WTC11 (cell line): ENCODE measurements around the gene STIMATE. TPM values are rescaled to one million over a fixed set of nuclear protein-coding genes. Genes with fewer than 3 reads are reported as not detected.

ENCODE experiments used
- ATAC-seq: fragments of 200-7000 bp; cut with Tn5 transposase; 2 replicates; pipeline ENCODE4 v1.10.0; 2021; ENCODE audit warnings: mild to moderate bottlenecking, moderate library complexity
- CTCF ChIA-PET: fragments of 300-600 bp; sonication (Branson Sonifier 250); formaldehyde crosslinking; loops from one replicate; lab custom pipeline; 2021; ENCODE audit warnings: antibody characterized with exemption; lab: Charles Lee
- POLR2A ChIA-PET: fragments of 350-600 bp; sonication (Branson Sonifier 250); formaldehyde crosslinking; loops from one replicate; lab custom pipeline; 2021; ENCODE audit warnings: antibody characterized with exemption; lab: Charles Lee
- DNase-seq: peaks from one replicate; pipeline ENCODE4 v3.0.0; 2021; ENCODE audit warnings: low spot score
- H3K27ac Mint-ChIP-seq: 2 replicates; pipeline ENCODE4 v1.8.0; 2021; ENCODE audit warnings: mixed read lengths
- H3K27me3 Mint-ChIP-seq: 2 replicates; pipeline ENCODE4 v1.8.0; 2021; ENCODE audit warnings: low read depth, mild to moderate bottlenecking, moderate library complexity, mixed read lengths
- H3K36me3 Mint-ChIP-seq: 2 replicates; pipeline ENCODE4 v1.8.0; 2021; ENCODE audit warnings: mixed read lengths
- H3K4me1 Mint-ChIP-seq: 2 replicates; pipeline ENCODE4 v1.8.0; 2022; ENCODE audit warnings: mixed read lengths
- H3K4me3 Mint-ChIP-seq: 2 replicates; pipeline ENCODE4 v1.8.0; 2021; ENCODE audit warnings: mild to moderate bottlenecking, moderate library complexity, mixed read lengths
- H3K9me3 Mint-ChIP-seq: 2 replicates; pipeline ENCODE4 v1.8.0; 2021; ENCODE audit warnings: mixed read lengths
- ATF1 ChIP-seq: sonication (generic); formaldehyde crosslinking; IDR thresholded peaks from 2 replicates; pipeline ENCODE4 v1.8.1; 2023; ENCODE audit warnings: mild to moderate bottlenecking, moderate library complexity, missing genetic modification reagents
- CREM ChIP-seq: sonication (generic); formaldehyde crosslinking; IDR thresholded peaks from 2 replicates; pipeline ENCODE4 v1.8.1; 2022; ENCODE audit warnings: mild to moderate bottlenecking, missing genetic modification reagents, moderate library complexity
- EMX1 ChIP-seq: fragments of 250-450 bp; sonication (Bioruptor Pico); IDR thresholded peaks from 2 replicates; pipeline ENCODE4 v1.8.0; 2021; ENCODE audit warnings: mild to moderate bottlenecking
- ERG ChIP-seq: fragments of 250-450 bp; sonication (Bioruptor Pico); IDR thresholded peaks from 2 replicates; pipeline ENCODE4 v1.8.0; 2021; ENCODE audit warnings: mild to moderate bottlenecking
- ESRRA ChIP-seq: sonication (generic); formaldehyde crosslinking; IDR thresholded peaks from 2 replicates; pipeline ENCODE4 v1.8.1; 2022; ENCODE audit warnings: mild to moderate bottlenecking, missing genetic modification reagents, borderline replicate concordance
- FOXK1 ChIP-seq: sonication (generic); formaldehyde crosslinking; IDR thresholded peaks from 2 replicates; pipeline ENCODE4 v1.8.0; 2022; ENCODE audit warnings: mild to moderate bottlenecking, moderate library complexity, missing genetic modification reagents
- GRHL2 ChIP-seq: fragments of 250-450 bp; sonication (Bioruptor Pico); IDR thresholded peaks from 2 replicates; pipeline ENCODE4 v1.8.0; 2022; ENCODE audit warnings: mild to moderate bottlenecking, moderate library complexity; ENCODE audit not compliant: insufficient replicate concordance, severe bottlenecking
- IRF1 ChIP-seq: sonication (generic); formaldehyde crosslinking; IDR thresholded peaks from 2 replicates; pipeline ENCODE4 v1.8.0; 2023; ENCODE audit warnings: missing genetic modification reagents
- NFATC4 ChIP-seq: fragments of 250-450 bp; sonication (Bioruptor Pico); IDR thresholded peaks from 2 replicates; pipeline ENCODE4 v1.9.0; 2021; ENCODE audit warnings: mild to moderate bottlenecking
- NFE2L1 ChIP-seq: sonication (generic); formaldehyde crosslinking; IDR thresholded peaks from 2 replicates; pipeline ENCODE4 v1.8.1; 2023; ENCODE audit warnings: missing genetic modification reagents
- PRRX2 ChIP-seq: fragments of 250-450 bp; sonication (Bioruptor Pico); IDR thresholded peaks from 2 replicates; pipeline ENCODE4 v1.8.0; 2021; ENCODE audit warnings: mild to moderate bottlenecking
- STAT6 ChIP-seq: sonication (generic); formaldehyde crosslinking; conservative IDR thresholded peaks from 2 replicates; pipeline ENCODE4 v1.8.1; 2023; ENCODE audit warnings: mild to moderate bottlenecking, low read depth, missing genetic modification reagents, moderate library complexity
- ZBTB43 ChIP-seq: sonication (generic); formaldehyde crosslinking; IDR thresholded peaks from 2 replicates; pipeline ENCODE4 v1.8.1; 2023; ENCODE audit warnings: mild to moderate bottlenecking, missing genetic modification reagents
- ZNF121 ChIP-seq: sonication (generic); formaldehyde crosslinking; IDR thresholded peaks from 2 replicates; pipeline ENCODE4 v1.8.0; 2023; ENCODE audit warnings: missing genetic modification reagents
- ZNF219 ChIP-seq: sonication (generic); formaldehyde crosslinking; IDR thresholded peaks from 2 replicates; pipeline ENCODE4 v1.8.0; 2023; ENCODE audit warnings: missing genetic modification reagents, mild to moderate bottlenecking, borderline replicate concordance
- ZNF396 ChIP-seq: fragments of 250-450 bp; sonication (Bioruptor Pico); IDR thresholded peaks from 2 replicates; pipeline ENCODE4 v1.8.0; 2021; ENCODE audit warnings: mild to moderate bottlenecking, moderate library complexity, borderline replicate concordance
- ZNF423 ChIP-seq: fragments of 250-450 bp; sonication (Bioruptor Pico); IDR thresholded peaks from 2 replicates; pipeline ENCODE4 v2.1.2; 2022; ENCODE audit warnings: mild to moderate bottlenecking, moderate library complexity
- total RNA-seq: library from RNA; stranded (reverse); gene quantifications from 3 replicates; pipeline ENCODE4 v1.2.3, GENCODE V29; 2021
- TF ChIP-seq, protein P1 (sequence below): fragments of 250-450 bp; sonication (Bioruptor Pico); IDR thresholded peaks from 2 replicates; pipeline ENCODE4 v1.9.0; 2021; ENCODE audit warnings: mild to moderate bottlenecking
- TF ChIP-seq, protein P2 (sequence below): fragments of 200-600 bp; IDR thresholded peaks from 2 replicates; pipeline ENCODE4 v1.8.0; 2022; ENCODE audit warnings: antibody characterized with exemption
- TF ChIP-seq, protein P3 (sequence below): sonication (generic); formaldehyde crosslinking; IDR thresholded peaks from 2 replicates; pipeline ENCODE4 v1.8.1; 2023; ENCODE audit warnings: mild to moderate bottlenecking, missing genetic modification reagents, moderate library complexity

Gene STIMATE
- total RNA-seq, 1 experiment from 2014 or later = 35.5 TPM

GRCh38 chr3:52822363-52822762 lies 75.0 kb downstream of the STIMATE start:
- Mint-ChIP-seq H3K27ac (no peak overlapping the region), H3K4me1 (peaks cover 12% of the 10 kb centered on the region), H3K27me3 (no peaks in the 10 kb centered on the region), H3K9me3 (no peaks in the 10 kb centered on the region), H3K4me3 (no peak overlapping the region), H3K36me3 (no peaks in the 10 kb centered on the region)
- ChIA-PET POLR2A (no interaction called here), CTCF (interaction anchor here (6.4 kb wide), 1 partner anchor 29 kb away, joined by 96 read pairs; the partner anchor contains the start of gene ITIH3)
- TF ChIP-seq ESRRA (CRISPR knock-in tag) = no peak
- TF ChIP-seq, protein P1, sequence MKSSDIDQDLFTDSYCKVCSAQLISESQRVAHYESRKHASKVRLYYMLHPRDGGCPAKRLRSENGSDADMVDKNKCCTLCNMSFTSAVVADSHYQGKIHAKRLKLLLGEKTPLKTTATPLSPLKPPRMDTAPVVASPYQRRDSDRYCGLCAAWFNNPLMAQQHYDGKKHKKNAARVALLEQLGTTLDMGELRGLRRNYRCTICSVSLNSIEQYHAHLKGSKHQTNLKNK = no peak
- TF ChIP-seq ZNF219 = no peak
- no peak for TF ChIP-seq ZBTB43 (CRISPR knock-in tag)
- no peak for TF ChIP-seq CREM
- TF ChIP-seq IRF1 (CRISPR knock-in tag) = no peak
- TF ChIP-seq ATF1 = no peak
- TF ChIP-seq STAT6 (CRISPR knock-in tag) = no peak
- DNase-seq (no peak), ATAC-seq (no peak)

- H3K36me3 Mint-ChIP-seq = no peaks in the 10 kb centered on the region
- no peaks in the 10 kb centered on the region for H3K9me3 Mint-ChIP-seq
- peaks cover 12% of the 10 kb centered on the region for H3K4me1 Mint-ChIP-seq
- CTCF ChIA-PET = interaction anchor here (0.5 to 6.4 kb wide), 57 partner anchors 10 to 879 kb away, joined by 3 to 96 read pairs (median 5); partner anchors contain the start of genes GLT8D1, ITIH3, ITIH4 and MUSTN1
- DNase-seq = peak; percentile 76
- H3K4me3 Mint-ChIP-seq = no peak overlapping the region
- ATAC-seq = peak; percentile 93
- TF ChIP-seq FOXK1 (no peak), ZNF121 (peak; percentile 40; the same call in 1 of the 2 replicates)
- TF ChIP-seq, protein P2, sequence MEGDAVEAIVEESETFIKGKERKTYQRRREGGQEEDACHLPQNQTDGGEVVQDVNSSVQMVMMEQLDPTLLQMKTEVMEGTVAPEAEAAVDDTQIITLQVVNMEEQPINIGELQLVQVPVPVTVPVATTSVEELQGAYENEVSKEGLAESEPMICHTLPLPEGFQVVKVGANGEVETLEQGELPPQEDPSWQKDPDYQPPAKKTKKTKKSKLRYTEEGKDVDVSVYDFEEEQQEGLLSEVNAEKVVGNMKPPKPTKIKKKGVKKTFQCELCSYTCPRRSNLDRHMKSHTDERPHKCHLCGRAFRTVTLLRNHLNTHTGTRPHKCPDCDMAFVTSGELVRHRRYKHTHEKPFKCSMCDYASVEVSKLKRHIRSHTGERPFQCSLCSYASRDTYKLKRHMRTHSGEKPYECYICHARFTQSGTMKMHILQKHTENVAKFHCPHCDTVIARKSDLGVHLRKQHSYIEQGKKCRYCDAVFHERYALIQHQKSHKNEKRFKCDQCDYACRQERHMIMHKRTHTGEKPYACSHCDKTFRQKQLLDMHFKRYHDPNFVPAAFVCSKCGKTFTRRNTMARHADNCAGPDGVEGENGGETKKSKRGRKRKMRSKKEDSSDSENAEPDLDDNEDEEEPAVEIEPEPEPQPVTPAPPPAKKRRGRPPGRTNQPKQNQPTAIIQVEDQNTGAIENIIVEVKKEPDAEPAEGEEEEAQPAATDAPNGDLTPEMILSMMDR = peak; percentile 91
- TF ChIP-seq, all 79 proteins: peak for 2
- Mint-ChIP-seq H3K27me3 (no peaks in the 10 kb centered on the region), H3K27ac (no peak overlapping the region)
- POLR2A ChIA-PET = no interaction called here
These were observed 76.6 kb downstream of the STIMATE start for GRCh38 chr3:52820736-52821135.

GRCh38 chr3:52819936-52820335 lies 77.4 kb downstream of the STIMATE start:
- no peaks in the 10 kb centered on the region for H3K27me3 Mint-ChIP-seq
- no peaks in the 10 kb centered on the region for H3K36me3 Mint-ChIP-seq
- peaks cover 12% of the 10 kb centered on the region for H3K4me1 Mint-ChIP-seq
- DNase-seq (no peak), ATAC-seq (no peak)
- no peak overlapping the region for H3K4me3 Mint-ChIP-seq
- CTCF ChIA-PET = interaction anchor here (0.7 to 6.4 kb wide), 21 partner anchors 10 to 250 kb away, joined by 3 to 96 read pairs (median 8); partner anchors contain the start of genes GLT8D1, ITIH3, NEK4 and SPCS1
- H3K9me3 Mint-ChIP-seq = no peaks in the 10 kb centered on the region
- TF ChIP-seq PRRX2 = no peak
- no peak for TF ChIP-seq EMX1 (CRISPR knock-in tag)
- TF ChIP-seq NFATC4 (CRISPR knock-in tag) = no peak
- TF ChIP-seq, protein P1 = no peak
- TF ChIP-seq, protein P3, sequence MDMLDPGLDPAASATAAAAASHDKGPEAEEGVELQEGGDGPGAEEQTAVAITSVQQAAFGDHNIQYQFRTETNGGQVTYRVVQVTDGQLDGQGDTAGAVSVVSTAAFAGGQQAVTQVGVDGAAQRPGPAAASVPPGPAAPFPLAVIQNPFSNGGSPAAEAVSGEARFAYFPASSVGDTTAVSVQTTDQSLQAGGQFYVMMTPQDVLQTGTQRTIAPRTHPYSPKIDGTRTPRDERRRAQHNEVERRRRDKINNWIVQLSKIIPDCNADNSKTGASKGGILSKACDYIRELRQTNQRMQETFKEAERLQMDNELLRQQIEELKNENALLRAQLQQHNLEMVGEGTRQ (CRISPR knock-in tag) = no peak
- no peak for TF ChIP-seq GRHL2
- TF ChIP-seq NFE2L1 (CRISPR knock-in tag) = no peak
- no peak for TF ChIP-seq ZNF423
- TF ChIP-seq ZNF396 (CRISPR knock-in tag) = no peak
- no peak for TF ChIP-seq ERG (CRISPR knock-in tag)
- no peak overlapping the region for H3K27ac Mint-ChIP-seq
- POLR2A ChIA-PET = no interaction called here
